CD4-positive, alpha-beta T cell treated with Interleukin-12 subunit alpha and Interleukin-12 subunit beta, for 1 hour (primary cell): ENCODE measurements around the gene ERC1.

Source experiments
- DNase-seq: peaks from one replicate; pipeline ENCODE4 v3.0.0-alpha.2; 2020

Gene ERC1

DNA sequence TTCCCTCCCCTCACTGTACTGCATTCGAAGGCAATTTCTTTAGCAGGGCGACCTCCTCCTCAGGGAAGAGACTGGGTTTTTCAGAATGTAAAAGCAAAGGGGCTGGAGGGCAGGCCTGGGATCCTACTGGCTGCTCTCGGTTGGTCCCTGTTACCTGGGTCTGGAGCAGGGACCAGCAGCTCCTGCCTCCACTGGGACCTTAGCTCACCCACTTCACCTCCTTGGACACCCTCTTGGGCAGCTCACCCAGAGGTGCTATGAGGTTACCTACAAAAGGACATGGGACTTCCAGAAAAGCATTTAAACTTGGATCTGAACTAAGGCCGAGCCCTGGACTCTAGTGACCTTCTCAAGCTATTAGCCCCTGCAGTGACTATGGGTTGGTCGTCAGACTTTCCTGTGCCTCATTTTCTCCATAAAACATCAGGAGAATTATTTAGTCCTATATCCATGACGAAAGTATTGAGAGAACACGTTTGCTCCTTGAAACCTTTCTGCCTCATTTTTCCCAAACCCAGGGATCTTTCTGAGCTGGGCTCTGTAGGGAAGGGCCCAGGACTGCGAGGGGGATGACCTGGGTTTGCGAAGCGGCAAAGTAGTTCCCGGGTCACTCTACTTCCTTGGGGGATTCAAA, 538.3 kb downstream of the ERC1 start:
- no peak for DNase-seq

DNA sequence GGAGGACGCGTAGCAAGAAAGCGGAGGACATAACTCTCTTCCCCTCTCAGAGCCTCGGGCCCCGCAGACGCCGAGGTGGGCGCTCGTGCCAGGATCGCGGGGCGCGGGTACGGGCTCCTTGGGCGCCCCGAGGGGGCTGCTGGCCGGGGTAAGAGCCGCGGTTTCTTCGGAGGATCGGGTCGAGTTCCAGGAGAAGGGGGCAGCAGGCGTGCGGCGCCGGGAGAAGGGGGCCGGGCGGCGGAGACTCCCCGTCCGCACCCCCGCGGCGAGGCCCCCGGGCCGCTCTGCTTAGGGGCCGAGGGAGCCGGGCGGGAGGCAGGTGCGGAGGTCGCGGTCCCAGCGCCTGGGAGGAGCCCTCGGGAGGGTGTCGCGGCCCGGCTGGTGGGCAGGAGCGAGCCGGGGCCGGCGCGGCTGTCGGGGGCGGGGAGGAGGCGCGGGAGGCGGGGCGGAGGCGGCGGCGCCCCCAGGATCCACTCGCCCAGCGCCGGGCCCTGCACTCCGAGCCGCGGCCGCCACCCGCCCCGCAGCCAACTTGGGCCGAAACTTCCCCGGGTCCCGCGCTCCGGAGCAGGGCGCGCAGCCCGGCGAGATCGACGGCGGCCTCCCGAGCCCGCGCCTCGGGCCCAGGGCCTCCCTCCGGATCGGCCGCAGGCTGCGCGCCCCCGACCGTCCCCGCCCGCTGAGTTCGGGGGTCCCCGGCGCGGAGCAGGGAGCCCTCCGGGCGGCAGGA, 539.0 kb downstream of the ERC1 start:
- DNase-seq = no peak

DNA sequence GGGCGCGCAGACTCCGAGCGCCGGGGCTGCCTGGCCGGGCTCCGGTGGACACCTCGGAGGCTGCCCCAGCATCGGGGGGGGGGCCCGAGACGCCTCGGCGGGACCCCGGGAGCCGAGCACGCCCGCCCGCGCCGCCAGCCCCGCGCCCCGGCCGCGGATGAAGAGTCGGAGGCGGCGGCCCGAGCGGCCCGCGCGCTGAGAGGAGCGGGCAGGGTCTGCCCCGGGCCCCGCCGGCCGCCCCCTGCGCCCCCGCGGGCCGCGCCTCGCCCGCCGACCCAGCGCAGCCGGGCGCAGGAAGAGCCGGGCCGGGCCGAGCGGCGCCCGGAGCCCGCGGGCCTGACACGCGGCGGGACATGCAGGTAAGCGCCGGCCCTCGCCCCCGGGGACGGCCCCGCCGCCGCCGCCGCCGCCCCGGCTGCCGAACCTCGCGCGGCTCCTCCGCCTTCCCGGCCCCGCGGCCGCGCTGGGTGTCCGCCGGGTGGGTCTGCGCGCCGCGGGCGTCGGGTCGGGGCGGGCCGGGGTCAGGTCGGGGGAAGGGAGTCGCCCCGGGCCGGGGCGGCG, 539.6 kb downstream of the ERC1 start:
- no peak for DNase-seq

DNA sequence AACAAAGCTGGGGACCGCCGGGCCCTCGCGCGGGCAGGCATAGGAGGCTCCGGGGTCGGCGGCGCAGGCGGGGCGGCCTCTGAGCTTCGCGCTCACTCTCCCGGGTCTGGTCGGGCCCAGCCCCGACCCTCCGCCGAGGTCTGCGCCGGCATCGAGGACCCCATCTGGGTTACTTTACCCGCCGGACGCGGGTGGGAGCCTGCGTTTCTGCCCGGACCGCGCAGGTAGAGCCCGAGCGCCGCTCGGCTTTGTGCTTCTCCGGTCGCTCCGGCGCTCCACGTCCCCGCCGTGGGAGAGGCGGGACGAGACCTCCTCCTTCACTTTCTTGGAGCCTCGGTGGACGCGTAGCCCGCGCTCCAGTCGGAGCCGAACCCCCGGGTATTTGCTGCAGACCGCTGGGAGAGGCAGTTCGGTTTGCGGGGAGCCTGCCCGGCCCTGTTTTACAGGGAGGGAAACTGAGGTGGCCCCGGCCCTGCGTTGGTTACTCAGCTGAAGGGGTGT, 540.2 kb downstream of the ERC1 start:
- DNase-seq = no peak

DNA sequence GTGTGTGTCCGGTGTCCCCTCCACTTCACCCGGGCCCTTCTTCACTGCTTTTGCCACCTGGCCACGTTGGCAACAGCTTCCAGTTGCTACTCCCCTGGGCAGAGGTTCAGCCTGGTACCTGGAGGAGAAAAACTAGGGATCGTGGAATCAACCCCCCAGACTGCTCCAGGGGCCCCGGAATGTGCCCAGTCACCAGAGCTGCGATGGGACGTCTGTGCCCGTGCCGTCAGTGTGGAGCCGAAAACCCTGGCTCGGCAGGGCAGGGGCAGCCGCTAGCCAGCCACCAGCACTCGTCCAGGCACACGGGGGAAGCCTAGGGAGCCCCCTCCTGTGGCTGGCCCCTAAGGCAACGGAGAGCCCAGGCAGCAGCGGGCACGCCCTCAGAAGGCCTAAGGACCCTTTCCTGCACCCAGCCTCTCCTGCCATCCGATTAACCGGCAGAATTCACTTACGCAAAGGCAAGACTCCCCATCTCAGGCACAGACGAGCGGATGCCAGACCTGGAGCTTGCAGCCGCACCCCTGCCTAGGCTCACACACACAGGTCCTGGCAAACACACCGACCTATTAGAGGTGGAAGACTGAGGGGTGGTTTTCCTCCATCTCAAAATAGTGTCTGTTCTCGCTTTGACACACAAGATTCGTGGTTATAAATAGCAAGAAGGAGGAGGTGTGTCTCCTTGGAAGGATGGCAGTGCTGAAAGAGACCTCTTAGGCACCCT, 540.8 kb downstream of the ERC1 start:
- DNase-seq = no peak

DNA sequence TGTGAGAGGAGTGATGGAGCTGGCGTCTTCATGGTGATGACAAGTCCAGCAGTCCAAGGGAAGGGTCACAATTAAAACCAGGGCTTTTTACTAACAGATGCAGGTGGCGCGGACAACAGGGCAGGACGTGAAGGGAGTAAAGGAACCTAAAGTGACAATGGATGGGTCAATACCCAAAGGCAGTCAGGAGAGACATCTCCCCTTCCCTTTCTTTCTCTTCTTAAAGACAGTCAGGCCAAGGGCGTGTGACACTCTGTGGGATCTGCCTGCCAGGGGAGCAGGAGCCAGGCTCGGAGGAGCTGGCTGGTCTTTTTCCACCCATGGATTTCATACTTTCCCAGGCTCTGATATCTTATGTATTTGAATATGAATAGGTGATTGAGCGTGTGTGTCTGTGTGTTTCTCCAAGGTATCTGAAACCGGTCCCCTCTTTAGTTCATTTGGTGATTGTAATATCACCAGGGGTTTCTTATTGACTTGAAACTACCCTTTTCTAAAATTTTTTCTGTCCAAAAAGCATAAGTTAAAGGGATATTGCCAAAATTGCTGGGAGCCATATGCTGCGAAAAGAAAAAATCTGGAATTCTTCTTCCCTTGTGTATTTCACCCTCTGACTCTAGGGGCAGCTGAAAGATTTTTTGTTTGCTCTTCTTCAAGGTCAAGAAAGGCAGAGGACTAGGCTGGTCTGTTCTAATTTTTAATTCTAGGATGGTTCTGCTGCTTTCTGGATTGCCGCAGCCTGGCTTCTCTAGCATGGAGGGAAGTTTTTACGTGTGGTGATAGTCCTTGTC, 541.5 kb downstream of the ERC1 start:
- no peak for DNase-seq

DNA sequence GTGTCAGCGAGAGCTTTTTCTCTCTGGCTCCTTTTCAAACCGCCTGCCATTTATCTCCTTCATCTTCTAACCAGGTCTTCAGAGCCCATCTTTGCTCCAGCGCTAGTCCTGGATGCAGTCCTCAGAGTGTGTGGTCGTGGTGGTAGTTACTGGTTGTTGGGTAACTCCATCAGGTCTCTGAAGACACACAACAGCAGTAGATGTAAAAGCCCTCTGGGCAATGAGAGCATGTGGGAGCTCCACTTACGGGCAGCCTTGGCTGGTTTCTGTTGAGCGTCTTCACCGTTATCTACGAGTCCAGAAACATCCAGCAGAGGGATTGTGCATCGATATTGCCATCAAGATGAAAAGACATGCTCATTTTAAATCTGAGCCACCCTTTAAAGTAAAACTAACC, 542.2 kb downstream of the ERC1 start:
- peak; percentile 32 for DNase-seq

DNA sequence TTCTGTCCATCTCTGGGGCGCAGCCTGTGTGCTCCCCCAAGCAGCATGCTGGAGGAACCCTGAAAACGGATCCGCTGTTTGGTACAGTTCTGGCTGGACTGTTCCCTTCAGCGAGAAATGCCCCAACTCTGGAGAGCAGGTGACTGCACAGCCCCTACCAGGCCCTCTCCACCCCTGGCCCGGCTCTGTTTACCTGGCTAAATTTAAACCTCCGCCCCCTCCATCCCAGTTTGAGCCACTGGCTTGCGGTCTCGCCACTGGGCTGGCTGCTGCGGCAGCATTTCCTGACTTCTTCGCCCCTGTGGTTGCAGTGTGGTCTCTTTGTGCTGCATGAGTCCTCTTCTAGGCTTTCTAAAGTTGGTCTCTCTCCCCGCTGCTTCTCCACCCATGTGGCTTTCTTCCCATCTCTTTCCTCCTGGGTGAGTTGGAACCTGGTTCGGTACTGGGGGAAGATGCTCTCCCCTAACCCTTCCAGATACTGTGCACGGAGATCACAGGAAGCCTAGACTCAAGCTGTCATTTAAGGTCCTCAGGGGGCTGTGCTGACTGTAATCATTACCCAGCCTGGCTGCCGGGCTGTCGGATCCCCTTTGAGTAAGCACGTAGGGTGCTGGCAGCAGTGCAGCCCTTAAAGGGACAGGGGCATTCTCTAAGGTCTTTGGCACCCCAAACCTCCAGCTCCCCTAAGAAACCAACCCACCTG, 542.7 kb downstream of the ERC1 start:
- DNase-seq = peak; percentile 39

DNA sequence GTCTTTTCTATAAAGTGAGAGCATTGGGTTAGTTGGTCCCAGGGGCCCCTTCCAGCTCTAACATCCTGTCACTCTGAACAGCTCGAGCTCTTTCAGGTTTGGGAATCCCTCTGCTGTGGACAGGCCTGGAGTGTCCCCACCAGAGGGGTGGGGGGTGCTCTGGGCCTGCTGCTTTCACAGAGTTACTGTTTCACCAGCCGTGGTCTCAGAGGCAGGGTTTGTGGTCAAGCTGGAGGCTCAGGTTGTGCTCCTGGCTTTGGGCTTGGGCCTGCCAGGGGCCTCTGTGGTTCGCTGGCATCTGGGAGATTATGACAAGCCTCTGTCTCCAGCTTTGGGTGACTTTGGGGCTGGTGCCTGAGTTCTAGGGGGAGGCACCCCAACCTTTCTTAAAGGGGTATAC, 543.7 kb downstream of the ERC1 start:
- no peak for DNase-seq

DNA sequence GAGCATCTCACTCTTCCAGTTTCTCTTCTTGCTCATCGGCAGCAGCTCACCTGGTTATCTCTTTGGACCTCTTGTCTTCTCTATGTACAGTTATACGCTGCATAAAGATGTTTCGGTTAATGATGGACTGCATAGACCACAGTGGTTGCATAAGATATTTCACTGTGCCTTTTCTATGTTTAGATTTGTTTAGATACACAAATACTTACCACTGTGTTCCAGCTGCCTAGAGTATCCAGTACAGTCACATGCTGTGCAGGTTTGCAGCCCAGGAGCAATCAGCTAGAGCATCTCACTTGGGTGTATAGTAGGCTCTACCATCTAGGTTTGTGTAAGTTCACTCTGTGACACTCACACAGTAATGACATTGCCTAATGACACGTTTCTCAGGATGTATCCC, 545.8 kb downstream of the ERC1 start:
- DNase-seq = no peak

DNA sequence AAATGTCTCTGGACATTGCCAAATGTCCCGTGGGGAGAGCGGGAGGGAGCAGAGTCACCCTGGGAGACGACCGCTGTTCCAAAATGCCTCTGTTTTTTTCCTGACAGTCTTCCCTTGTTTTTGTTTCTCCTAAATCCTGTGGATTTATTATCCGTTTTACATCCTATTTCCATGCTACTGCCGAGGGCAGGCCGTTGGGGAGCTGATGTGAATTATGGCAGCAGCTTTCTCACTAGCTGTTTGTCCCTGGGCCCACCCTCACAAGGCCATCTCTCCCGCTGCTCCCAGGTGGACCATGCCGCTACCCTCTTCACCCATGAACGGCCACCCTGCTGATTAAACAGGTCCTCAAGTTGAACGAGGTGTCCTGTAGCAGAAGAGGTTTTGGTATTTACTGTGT, 548.1 kb downstream of the ERC1 start:
- no peak for DNase-seq

DNA sequence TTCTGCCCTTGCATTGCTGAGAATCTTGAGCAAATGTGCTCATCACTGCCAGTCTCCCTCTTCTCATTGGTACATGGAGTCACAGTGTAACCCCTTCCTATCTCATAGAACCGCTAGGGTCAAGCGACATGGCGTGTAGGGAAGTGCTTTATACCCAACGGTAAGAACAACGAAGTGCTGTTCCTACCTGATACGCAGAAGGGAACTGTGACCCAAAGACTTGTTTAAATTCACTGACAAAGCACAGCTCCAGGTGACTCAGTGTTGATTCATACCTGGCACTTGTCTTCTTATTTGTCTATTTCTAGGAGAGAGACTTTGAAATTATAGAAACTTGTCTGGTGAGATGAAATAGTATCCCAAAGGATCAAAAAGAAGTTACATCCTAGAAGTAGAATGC, 549.7 kb downstream of the ERC1 start:
- no peak for DNase-seq

DNA sequence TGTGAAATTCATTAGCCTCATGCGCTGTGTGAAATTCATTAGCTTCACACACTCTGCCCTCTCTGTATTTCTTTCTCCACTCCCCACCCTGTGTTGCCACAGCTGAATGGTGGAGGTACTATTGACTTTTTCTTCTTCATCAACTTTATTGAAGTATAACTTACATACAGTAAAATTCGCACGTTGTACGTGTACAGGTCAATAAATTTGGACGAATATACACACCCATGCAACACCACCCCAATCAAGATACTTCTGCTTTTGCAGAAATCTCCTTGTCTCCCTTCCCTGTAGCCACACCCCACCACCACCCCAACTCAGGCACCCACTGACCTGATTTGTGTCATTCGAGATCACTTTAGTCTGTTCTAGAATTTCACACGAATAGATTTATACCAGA, 551.6 kb downstream of the ERC1 start:
- DNase-seq = no peak

DNA sequence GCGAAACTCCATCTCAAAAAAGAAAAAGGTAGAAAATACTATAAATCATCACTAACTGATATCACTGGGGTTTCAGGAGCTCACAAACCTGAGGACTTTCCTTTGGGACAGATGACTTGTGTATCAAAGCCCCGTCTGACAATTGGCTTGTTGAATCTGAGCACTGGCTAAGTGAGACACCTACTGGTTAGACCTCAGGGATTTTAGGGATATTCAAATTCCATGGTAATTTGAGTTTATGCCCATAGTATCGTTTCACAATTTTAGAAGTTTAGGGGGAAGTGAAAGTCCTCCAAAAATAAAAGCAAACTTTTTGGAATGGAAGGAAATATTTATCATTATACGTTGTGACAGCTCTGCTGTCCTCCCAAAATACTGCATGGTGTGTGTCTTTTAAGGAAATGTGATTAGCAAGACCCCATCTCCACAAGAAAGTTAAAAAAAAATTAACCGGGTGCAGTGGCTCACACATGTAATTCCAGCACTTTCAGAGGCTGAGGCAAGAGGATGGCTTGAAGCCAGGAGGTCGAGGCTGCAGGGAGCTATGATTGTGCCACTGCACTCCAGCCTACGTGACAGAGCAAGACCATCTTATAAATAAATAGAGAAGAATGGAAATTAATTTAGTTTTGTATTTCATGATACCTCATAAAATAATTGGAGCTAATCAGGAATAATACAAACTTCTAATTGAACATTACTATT, 554.1 kb downstream of the ERC1 start:
- no peak for DNase-seq
